ENCODE measurements around the gene BAIAP3.

Gene BAIAP3

GRCh38 chr16:1333854-1334700 lies 632 bp downstream of the BAIAP3 start:
- no peak for FAIRE-seq

GRCh38 chr16:1334739-1335138 lies 1.3 kb downstream of the BAIAP3 start:
- no peak for FAIRE-seq

GRCh38 chr16:1335211-1335971 lies 1.9 kb downstream of the BAIAP3 start:
- no peak for FAIRE-seq

GRCh38 chr16:1335996-1336395 lies 2.6 kb downstream of the BAIAP3 start:
- no peak for FAIRE-seq

- FAIRE-seq, result no peak
These were observed 3.2 kb downstream of the BAIAP3 start for GRCh38 chr16:1336619-1337018.

- no peak for FAIRE-seq
These were observed 4.0 kb downstream of the BAIAP3 start for GRCh38 chr16:1337486-1337885.

GRCh38 chr16:1338119-1338730 lies 4.8 kb downstream of the BAIAP3 start:
- FAIRE-seq, result no peak

- FAIRE-seq, result no peak
These were observed 5.6 kb downstream of the BAIAP3 start for GRCh38 chr16:1338855-1339675.

- FAIRE-seq, result no peak
These were observed 7.5 kb downstream of the BAIAP3 start for GRCh38 chr16:1340730-1341494.

- no peak for FAIRE-seq
These were observed 8.3 kb downstream of the BAIAP3 start for GRCh38 chr16:1341495-1342420.

- peak; percentile 69 for FAIRE-seq
These were observed 9.3 kb downstream of the BAIAP3 start for GRCh38 chr16:1342526-1343427.

GRCh38 chr16:1343428-1344242 lies 10.2 kb downstream of the BAIAP3 start:
- no peak for FAIRE-seq

- no peak for FAIRE-seq
These were observed 11.1 kb downstream of the BAIAP3 start for GRCh38 chr16:1344499-1344898.

GRCh38 chr16:1345087-1345486 lies 11.6 kb downstream of the BAIAP3 start:
- no peak for FAIRE-seq

GRCh38 chr16:1345651-1346421 lies 12.4 kb downstream of the BAIAP3 start:
- FAIRE-seq, result no peak

- FAIRE-seq, result no peak
These were observed 13.2 kb downstream of the BAIAP3 start for GRCh38 chr16:1346422-1347285.

GRCh38 chr16:1347286-1347855 lies 13.9 kb downstream of the BAIAP3 start:
- FAIRE-seq, result no peak

Data from TTC549 (cell line).